ENCODE measurements around the gene NPHP4.

- TF ChIP-seq FOS (IDR thresholded peaks at IDR 0.05; ENCODE audit: extremely low read depth, insufficient read length) (no peak), KLF16 (IDR thresholded peaks at IDR 0.05) (no peak), E2F6 (IDR thresholded peaks at IDR 0.05; ENCODE audit: borderline replicate concordance in 1 of 2, extremely low read depth in 1 of 2, insufficient read depth in 1 of 2, insufficient read length in 1 of 2, low read depth in 1 of 2, low read length in 1 of 2, poor library complexity in 1 of 2, severe bottlenecking in 1 of 2) (no peak), NR2C2 (CRISPR knock-in tag; IDR thresholded peaks at IDR 0.05) (no peak), NR2C2 (tag; IDR thresholded peaks at IDR 0.05) (no peak), POLR2AphosphoS5 (IDR thresholded peaks at IDR 0.05; ENCODE audit: control insufficient read depth, insufficient read depth, low read depth, low read length) (no peak)
- TF ChIP-seq, protein P1, sequence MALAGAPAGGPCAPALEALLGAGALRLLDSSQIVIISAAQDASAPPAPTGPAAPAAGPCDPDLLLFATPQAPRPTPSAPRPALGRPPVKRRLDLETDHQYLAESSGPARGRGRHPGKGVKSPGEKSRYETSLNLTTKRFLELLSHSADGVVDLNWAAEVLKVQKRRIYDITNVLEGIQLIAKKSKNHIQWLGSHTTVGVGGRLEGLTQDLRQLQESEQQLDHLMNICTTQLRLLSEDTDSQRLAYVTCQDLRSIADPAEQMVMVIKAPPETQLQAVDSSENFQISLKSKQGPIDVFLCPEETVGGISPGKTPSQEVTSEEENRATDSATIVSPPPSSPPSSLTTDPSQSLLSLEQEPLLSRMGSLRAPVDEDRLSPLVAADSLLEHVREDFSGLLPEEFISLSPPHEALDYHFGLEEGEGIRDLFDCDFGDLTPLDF (CRISPR knock-in tag; IDR thresholded peaks at IDR 0.05) = no peak
- TF ChIP-seq, protein P2, sequence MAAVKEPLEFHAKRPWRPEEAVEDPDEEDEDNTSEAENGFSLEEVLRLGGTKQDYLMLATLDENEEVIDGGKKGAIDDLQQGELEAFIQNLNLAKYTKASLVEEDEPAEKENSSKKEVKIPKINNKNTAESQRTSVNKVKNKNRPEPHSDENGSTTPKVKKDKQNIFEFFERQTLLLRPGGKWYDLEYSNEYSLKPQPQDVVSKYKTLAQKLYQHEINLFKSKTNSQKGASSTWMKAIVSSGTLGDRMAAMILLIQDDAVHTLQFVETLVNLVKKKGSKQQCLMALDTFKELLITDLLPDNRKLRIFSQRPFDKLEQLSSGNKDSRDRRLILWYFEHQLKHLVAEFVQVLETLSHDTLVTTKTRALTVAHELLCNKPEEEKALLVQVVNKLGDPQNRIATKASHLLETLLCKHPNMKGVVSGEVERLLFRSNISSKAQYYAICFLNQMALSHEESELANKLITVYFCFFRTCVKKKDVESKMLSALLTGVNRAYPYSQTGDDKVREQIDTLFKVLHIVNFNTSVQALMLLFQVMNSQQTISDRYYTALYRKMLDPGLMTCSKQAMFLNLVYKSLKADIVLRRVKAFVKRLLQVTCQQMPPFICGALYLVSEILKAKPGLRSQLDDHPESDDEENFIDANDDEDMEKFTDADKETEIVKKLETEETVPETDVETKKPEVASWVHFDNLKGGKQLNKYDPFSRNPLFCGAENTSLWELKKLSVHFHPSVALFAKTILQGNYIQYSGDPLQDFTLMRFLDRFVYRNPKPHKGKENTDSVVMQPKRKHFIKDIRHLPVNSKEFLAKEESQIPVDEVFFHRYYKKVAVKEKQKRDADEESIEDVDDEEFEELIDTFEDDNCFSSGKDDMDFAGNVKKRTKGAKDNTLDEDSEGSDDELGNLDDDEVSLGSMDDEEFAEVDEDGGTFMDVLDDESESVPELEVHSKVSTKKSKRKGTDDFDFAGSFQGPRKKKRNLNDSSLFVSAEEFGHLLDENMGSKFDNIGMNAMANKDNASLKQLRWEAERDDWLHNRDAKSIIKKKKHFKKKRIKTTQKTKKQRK (IDR thresholded peaks at IDR 0.05; ENCODE audit: borderline replicate concordance, low read depth, low read length) = no peak
Observed at GRCh38 chr1:5941671-5942070, 50.6 kb downstream of the NPHP4 start.
